HCT116 (cell line): ENCODE results near the gene ZNF57. TPM values are rescaled to one million over a fixed set of nuclear protein-coding genes. Genes with fewer than 3 reads are reported as not detected.
"Not testable (repeated sequence)": the region's sequence is repeated elsewhere in the genome, so short reads cannot be mapped to it uniquely, and the experiment has no call there.

Source experiments
- ATAC-seq: fragments of 200-7000 bp; cut with Tn5 transposase; 2 replicates; pipeline ENCODE4 v1.9.1; 2020; ENCODE audit warnings: mild to moderate bottlenecking, moderate library complexity
- BruUV-seq: library from RNA; stranded (reverse); fragments of 400-500 nt; replicated peaks from 2 replicates; lab custom pipeline; 2021; lab: Mats Ljungman, UMichigan
- CTCF ChIA-PET: fragments of 300-600 bp; sonication (Branson Sonifier 250); formaldehyde crosslinking; loops from one replicate; lab custom pipeline; 2021; ENCODE audit warnings: antibody characterized with exemption; lab: Charles Lee
- POLR2A ChIA-PET: fragments of 300-600, 350-600 bp; sonication (Branson Sonifier 250); formaldehyde crosslinking; loops from one replicate; lab custom pipeline; 2021; ENCODE audit warnings: antibody characterized with exemption; lab: Charles Lee
- RAD21 ChIA-PET, 2 experiments: fragments of 300-600 bp; sonication (Branson Sonifier 250); formaldehyde crosslinking; loops; one replicate each; lab custom pipeline; 2023; ENCODE audit warnings: low total read pairs in 2 of 2; ENCODE audit not compliant: uncharacterized antibody in 2 of 2, unreplicated experiment in 2 of 2, low non-redundant PET in 1 of 2; lab: Charles Lee
- DNase-seq: peaks from one replicate; pipeline ENCODE4 v3.0.0-alpha.2; 2010; ENCODE audit warnings: low read depth, low spot score
- H2AFZ ChIP-seq: fragments of 200-600 bp; shearing (Covaris generic), sonication (generic); 2 replicates; pipeline ENCODE4 v1.6.1; 2017; ENCODE audit warnings: low read depth, mixed run types, mixed read lengths, antibody characterized with exemption, low read length; ENCODE audit not compliant: poor library complexity, severe bottlenecking
- H3K27ac ChIP-seq: 2 replicates; pipeline ENCODE4 v1.5.1; 2012; ENCODE audit warnings: low read depth, low read length
- H3K27me3 ChIP-seq: fragments of 200-600 bp; sonication (generic); 2 replicates; pipeline ENCODE4 v1.6.1; 2016; ENCODE audit warnings: mixed run types, low read length, mixed read lengths; ENCODE audit not compliant: insufficient read depth
- H3K36me3 ChIP-seq, 2 experiments: fragments of 200-500 bp in 1 of 2; fragments of 200-600 bp in 1 of 2; sonication (Bioruptor generic) in 1 of 2; sonication (generic) in 1 of 2; 2 replicates each; pipeline versions ENCODE4 v1.5.1 to v1.6.1; 2014 to 2016; ENCODE audit warnings: low read length in 2 of 2, inconsistent platforms in 1 of 2, mixed read lengths in 1 of 2, mixed run types in 1 of 2; ENCODE audit not compliant: insufficient read depth in 2 of 2, control insufficient read depth in 1 of 2
- H3K4me1 ChIP-seq, 2 experiments: fragments of 200-600 bp in 1 of 2; sonication (generic) in 1 of 2; 2 replicates each; pipeline versions ENCODE4 v1.5.1 to v1.6.1; 2012 to 2017; ENCODE audit warnings: low read length in 2 of 2, inconsistent platforms in 1 of 2, mild to moderate bottlenecking in 1 of 2, mixed read lengths in 1 of 2, mixed run types in 1 of 2, moderate library complexity in 1 of 2; ENCODE audit not compliant: insufficient read depth in 2 of 2, control insufficient read depth in 1 of 2
- H3K4me2 ChIP-seq: fragments of 200-600 bp; sonication (generic); 2 replicates; pipeline ENCODE4 v1.6.1; 2017; ENCODE audit warnings: mixed run types, low read length, mixed read lengths
- H3K4me3 ChIP-seq, 2 experiments: fragments of 200-600 bp in 1 of 2; sonication (generic) in 1 of 2; replicated peaks in 1 of 2; 2 replicates each; pipeline ENCODE4 v1.5.1; 2011 to 2016; ENCODE audit warnings: low read length in 2 of 2, control low read depth in 1 of 2, low read depth in 1 of 2, mild to moderate bottlenecking in 1 of 2, mixed read lengths in 1 of 2, mixed run types in 1 of 2
- H3K79me2 ChIP-seq: fragments of 200-600 bp; sonication (generic); 2 replicates; pipeline ENCODE4 v1.6.1; 2017; ENCODE audit warnings: mild to moderate bottlenecking, mixed run types, low read length, moderate library complexity, mixed read lengths; ENCODE audit not compliant: insufficient read depth
- H3K9ac ChIP-seq: fragments of 200-600 bp; sonication (generic); 2 replicates; pipeline ENCODE4 v1.6.1; 2016; ENCODE audit warnings: low read length, mixed read lengths
- H3K9me2 ChIP-seq: fragments of 200-600 bp; sonication (generic), shearing (Covaris generic); 2 replicates; pipeline ENCODE4 v1.6.1; 2017; ENCODE audit warnings: mixed run types, mild to moderate bottlenecking, moderate library complexity; ENCODE audit not compliant: insufficient read depth
- H3K9me3 ChIP-seq, 2 experiments: fragments of 200-500 bp in 1 of 2; fragments of 200-600 bp in 1 of 2; sonication (Bioruptor generic) in 1 of 2; sonication (generic) in 1 of 2; 2 replicates each; pipeline ENCODE4 v1.6.1; 2014 to 2017; ENCODE audit warnings: low read length in 2 of 2, mixed read lengths in 2 of 2, inconsistent platforms in 1 of 2, low read depth in 1 of 2, mild to moderate bottlenecking in 1 of 2, mixed run types in 1 of 2, moderate library complexity in 1 of 2; ENCODE audit not compliant: control insufficient read depth in 1 of 2, insufficient read depth in 1 of 2
- H4K20me1 ChIP-seq: fragments of 200-600 bp; sonication (generic), shearing (Covaris generic); 2 replicates; pipeline ENCODE4 v1.6.1; 2017; ENCODE audit warnings: mixed run types, mild to moderate bottlenecking, moderate library complexity; ENCODE audit not compliant: insufficient read depth
- EZH2 ChIP-seq: fragments of 200-600 bp; sonication (generic); IDR thresholded peaks from 2 replicates; pipeline ENCODE4 v1.6.1; 2017; ENCODE audit warnings: antibody characterized with exemption, mixed run types
- FOSL1 ChIP-seq: IDR thresholded peaks from 2 replicates; pipeline ENCODE4 v1.6.1; 2012; ENCODE audit warnings: low read depth
- RAD21 ChIP-seq: IDR thresholded peaks from 2 replicates; pipeline ENCODE4 v1.6.1; 2012; ENCODE audit warnings: low read depth, mild to moderate bottlenecking
- SP1 ChIP-seq: IDR thresholded peaks from 2 replicates; pipeline ENCODE4 v1.6.1; 2012; ENCODE audit warnings: low read depth
- intact Hi-C: fragments of 100-400 bp; cut with micrococcal nuclease; formaldehyde crosslinking; loops from 2 replicates; pipeline ENCODE4 v1.10.0; 2022
- total RNA-seq: library from RNA; stranded (reverse); gene quantifications from one replicate; pipeline ENCODE4 v1.2.1, GENCODE V29; 2021; ENCODE audit not compliant: unreplicated experiment

ZNF57 gene
- total RNA-seq, 1 experiment from 2014 or later: 8.3 TPM

DNA sequence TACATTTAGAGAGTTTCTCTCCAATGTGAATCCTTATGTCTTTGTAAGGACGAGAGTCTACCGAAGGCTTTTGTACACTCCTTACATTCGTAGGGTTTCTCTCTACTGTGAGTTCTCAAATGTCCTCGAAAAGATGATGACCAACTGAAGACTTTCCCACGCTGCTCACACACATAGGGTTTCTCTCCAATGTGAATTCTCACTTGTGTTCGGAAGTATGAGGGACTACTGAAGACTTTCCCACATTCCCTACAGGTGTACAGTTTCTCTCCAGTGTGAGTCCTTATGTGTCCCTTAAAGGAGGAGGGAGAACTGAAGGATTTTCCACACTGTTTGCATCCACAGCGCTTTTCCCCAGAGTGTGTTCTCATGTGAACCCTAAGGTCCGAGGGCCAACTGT is 4.0 kb upstream of the ZNF57 start:
- CTCF ChIA-PET: no interaction called here
- no TSS peak for BruUV-seq
- peaks cover 0 to 4% of the 10 kb centered on the region in 2 experiments; a peak in 2 of 4 replicates for H3K4me1 ChIP-seq
- DNase-seq (no peak), ATAC-seq (no peak)
- H3K4me2 ChIP-seq: no peak overlapping the region
- POLR2A ChIA-PET: no interaction called here
- no peaks in the 10 kb centered on the region for H4K20me1 ChIP-seq
- no peak overlapping the region for H3K27ac ChIP-seq
- intact Hi-C loops: no loop called here
- RAD21 ChIA-PET: no interaction called here
- H3K36me3 ChIP-seq: no peaks in the 10 kb centered on the region
- no peak overlapping the region for H3K4me3 ChIP-seq
- TF ChIP-seq RAD21: no peak
- TF ChIP-seq FOSL1: no peak
- no peak for TF ChIP-seq EZH2
- no peak overlapping the region for H2AFZ ChIP-seq
- no peaks in the 10 kb centered on the region for H3K9me2 ChIP-seq
- H3K27me3 ChIP-seq: no peaks in the 10 kb centered on the region
- peaks cover 0 to 4% of the 10 kb centered on the region in 2 experiments; a peak in 2 of 4 replicates for H3K9me3 ChIP-seq
- H3K9ac ChIP-seq: no peak overlapping the region
- H3K79me2 ChIP-seq: peaks cover 5% of the 10 kb centered on the region

DNA sequence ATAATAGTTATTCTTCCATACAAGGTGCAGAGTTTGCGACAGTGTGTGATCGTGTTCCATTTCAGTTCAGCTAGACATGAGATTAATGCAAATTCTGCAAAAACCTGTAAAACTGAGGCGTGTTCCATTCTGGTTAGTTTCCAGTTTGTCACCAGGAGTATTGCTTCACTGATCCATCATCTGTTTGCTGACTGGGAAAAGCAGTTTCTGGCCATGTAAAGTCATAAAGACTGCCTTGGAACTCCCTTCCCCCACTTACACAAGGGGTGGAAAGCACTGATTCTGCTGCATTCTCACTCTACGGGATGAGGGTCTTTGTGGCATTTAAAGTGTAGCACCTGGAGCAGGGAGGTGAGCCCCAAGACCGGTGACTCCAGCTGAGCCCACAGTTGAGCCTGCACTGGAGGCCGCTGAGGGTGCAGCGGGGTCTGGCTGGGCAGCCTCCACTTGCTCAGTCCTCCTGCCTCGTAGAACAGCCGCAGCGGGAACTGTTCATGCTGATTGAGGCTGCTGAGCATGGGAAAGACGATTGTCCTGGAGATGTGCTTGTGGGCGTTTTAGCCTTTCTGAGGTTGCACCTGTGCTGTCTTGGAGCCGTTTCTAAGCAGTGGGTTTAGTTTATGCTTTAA is 2.0 kb downstream of the ZNF57 start:
- ATAC-seq (no peak), DNase-seq (no peak)
- no peak overlapping the region for H2AFZ ChIP-seq
- no peak for TF ChIP-seq SP1
- 0 out of 4 replicates have a peak, but pooled peaks cover 0 to 2% of the 10 kb centered on the region in 2 experiments for H3K36me3 ChIP-seq
- no peaks in the 10 kb centered on the region for H3K27me3 ChIP-seq
- peaks cover 4 to 12% of the 10 kb centered on the region in 2 experiments; a peak in 3 of 4 replicates for H3K4me1 ChIP-seq
- H3K79me2 ChIP-seq: peaks cover 63% of the 10 kb centered on the region
- H3K4me3 ChIP-seq: peak overlapping the region in 1 of 2 experiments; percentile 72; a peak in 1 of 4 replicates
- no peaks in the 10 kb centered on the region for H4K20me1 ChIP-seq
- no peak overlapping the region for H3K27ac ChIP-seq
- intact Hi-C loops: loop anchor here (5.0 kb wide), 1 partner anchor 40 kb away; the partner anchor contains the start of gene ZNF77
- H3K9me2 ChIP-seq: no peaks in the 10 kb centered on the region
- no peak overlapping the region for H3K9ac ChIP-seq
- H3K4me2 ChIP-seq: peak overlapping the region; percentile 98; the same call in 1 of the 2 replicates
- RAD21 ChIA-PET: no interaction called here
- POLR2A ChIA-PET: no interaction called here
- no peaks in the 10 kb centered on the region for H3K9me3 ChIP-seq
- no TSS peak for BruUV-seq
- CTCF ChIA-PET: no interaction called here

DNA sequence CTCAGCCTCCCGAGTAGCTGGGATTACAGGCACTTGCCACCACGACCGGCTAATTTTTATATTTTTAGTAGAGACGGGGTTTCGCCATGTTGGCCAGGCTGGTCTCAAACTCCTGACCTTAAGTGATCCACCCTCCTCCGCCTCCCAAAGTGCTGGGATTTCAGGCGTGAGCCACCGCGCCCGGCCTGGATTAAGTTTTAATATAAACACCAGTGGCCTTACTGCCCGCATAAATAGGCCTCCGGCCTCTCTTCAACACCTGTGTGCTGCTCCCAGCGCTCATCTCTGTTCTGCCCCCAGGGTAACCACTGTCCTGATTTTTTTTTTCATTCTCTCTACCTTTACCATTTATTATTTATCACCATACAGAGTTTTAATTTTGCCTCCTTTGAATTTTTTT is 2.6 kb downstream of the ZNF57 start:
- RAD21 ChIA-PET, H3K27ac ChIP-seq, H3K4me3 ChIP-seq, H3K9me3 ChIP-seq, H3K36me3 ChIP-seq, BruUV-seq, ATAC-seq, H3K9ac ChIP-seq, H4K20me1 ChIP-seq, H3K9me2 ChIP-seq, DNase-seq, H2AFZ ChIP-seq, CTCF ChIA-PET, POLR2A ChIA-PET, H3K4me2 ChIP-seq, H3K27me3 ChIP-seq: not testable (repeated sequence)
- peaks cover 70% of the 10 kb centered on the region for H3K79me2 ChIP-seq
- intact Hi-C loops: loop anchor here (5.0 kb wide), 1 partner anchor 39 kb away; the partner anchor contains the start of gene ZNF77
- peaks cover 4 to 12% of the 10 kb centered on the region in 2 experiments; a peak in 3 of 4 replicates for H3K4me1 ChIP-seq
